ENCODE results near the gene ST3GAL4. TPM values are rescaled to one million over a fixed set of nuclear protein-coding genes. Genes with fewer than 3 reads are reported as not detected.

The ST3GAL4 gene
- total and polyA plus RNA-seq, 2 experiments from 2014 or later: 19.1 to 25.6 TPM

DNA sequence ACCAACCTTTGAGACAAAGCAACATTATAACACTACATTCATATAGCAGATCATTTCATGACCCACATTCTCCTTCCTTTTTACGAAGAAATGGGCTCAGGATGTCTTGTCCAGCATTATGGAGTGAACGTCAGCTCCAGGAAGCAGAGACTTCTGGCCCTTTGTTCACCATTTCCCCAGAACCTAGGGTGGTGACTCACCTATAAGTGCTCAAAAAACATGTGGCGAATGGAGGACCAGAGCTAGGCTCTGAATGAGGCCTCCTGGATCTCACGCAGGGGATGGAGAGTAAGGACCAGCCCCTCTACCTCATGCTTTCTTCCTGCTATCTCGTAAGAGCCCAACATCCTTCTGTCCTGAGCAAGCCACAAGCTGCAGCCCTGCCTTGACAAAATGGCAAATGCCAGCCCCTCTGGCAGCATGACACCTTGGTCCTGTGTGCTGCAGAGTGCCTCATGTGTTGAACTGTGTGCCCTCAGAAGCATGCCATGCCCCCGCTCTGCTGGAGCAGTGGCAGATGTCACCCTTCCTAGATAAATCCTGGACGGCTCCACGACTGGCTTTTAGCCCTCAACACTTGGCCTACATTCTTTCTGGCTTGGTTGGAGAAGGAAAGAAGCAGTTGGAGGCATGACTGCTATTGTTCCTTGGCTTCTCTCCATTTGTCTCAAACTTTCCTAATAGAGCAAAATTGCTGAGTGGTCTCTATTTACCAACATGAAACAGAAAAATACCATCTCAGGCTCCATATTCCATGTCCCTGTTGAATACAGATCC lies 6.5 kb upstream of the ST3GAL4 start:
- Histone ChIP-seq H3K9me3 (ENCODE audit: low read depth) (no peaks in the 10 kb centered on the region), H3K4me3 (no peak overlapping the region), H3K4me1 (ENCODE audit: low read depth) (peaks cover 31% of the 10 kb centered on the region), H3K27ac (peak overlapping the region; percentile 89), H3K27me3 (no peaks in the 10 kb centered on the region), H3K36me3 (no peaks in the 10 kb centered on the region)
- TF ChIP-seq, protein P1, sequence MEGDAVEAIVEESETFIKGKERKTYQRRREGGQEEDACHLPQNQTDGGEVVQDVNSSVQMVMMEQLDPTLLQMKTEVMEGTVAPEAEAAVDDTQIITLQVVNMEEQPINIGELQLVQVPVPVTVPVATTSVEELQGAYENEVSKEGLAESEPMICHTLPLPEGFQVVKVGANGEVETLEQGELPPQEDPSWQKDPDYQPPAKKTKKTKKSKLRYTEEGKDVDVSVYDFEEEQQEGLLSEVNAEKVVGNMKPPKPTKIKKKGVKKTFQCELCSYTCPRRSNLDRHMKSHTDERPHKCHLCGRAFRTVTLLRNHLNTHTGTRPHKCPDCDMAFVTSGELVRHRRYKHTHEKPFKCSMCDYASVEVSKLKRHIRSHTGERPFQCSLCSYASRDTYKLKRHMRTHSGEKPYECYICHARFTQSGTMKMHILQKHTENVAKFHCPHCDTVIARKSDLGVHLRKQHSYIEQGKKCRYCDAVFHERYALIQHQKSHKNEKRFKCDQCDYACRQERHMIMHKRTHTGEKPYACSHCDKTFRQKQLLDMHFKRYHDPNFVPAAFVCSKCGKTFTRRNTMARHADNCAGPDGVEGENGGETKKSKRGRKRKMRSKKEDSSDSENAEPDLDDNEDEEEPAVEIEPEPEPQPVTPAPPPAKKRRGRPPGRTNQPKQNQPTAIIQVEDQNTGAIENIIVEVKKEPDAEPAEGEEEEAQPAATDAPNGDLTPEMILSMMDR (IDR thresholded peaks at IDR 0.05; ENCODE audit: low read depth, low read length): no peak
- peak in 1 of 2 donors; percentile 66 for DNase-seq (ENCODE audit: low read depth in 1 of 2, low spot score in 1 of 2)

DNA sequence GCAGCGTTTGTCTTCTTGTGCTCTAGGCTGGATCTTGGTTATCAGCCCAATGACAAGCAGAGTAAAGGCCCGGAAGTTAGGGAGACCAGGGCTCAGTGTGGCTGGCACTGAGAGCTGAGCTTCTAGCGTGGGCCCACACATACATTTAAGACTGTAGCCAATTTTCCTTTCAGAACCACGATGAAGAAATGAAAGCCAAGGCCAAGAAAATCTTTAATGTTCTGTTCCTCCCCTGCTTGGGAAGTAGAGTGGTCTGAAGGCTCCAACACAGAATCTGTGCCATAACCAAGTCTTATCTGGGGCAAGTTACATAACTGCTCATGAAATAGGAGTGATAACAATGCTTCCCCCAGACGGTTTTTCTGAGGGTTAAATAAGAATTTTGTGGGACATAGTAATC lies 4.7 kb upstream of the ST3GAL4 start:
- peaks cover 38% of the 10 kb centered on the region for H3K4me1 ChIP-seq (ENCODE audit: low read depth)
- DNase-seq (ENCODE audit: low read depth in 1 of 2, low spot score in 1 of 2): peak in 1 of 2 donors; percentile 72
- no peaks in the 10 kb centered on the region for H3K36me3 ChIP-seq
- no peaks in the 10 kb centered on the region for H3K9me3 ChIP-seq (ENCODE audit: low read depth)
- no peak overlapping the region for H3K4me3 ChIP-seq
- no peak overlapping the region for H3K27ac ChIP-seq
- TF ChIP-seq, protein P1 (IDR thresholded peaks at IDR 0.05; ENCODE audit: low read depth, low read length): no peak
- H3K27me3 ChIP-seq: no peaks in the 10 kb centered on the region

DNA sequence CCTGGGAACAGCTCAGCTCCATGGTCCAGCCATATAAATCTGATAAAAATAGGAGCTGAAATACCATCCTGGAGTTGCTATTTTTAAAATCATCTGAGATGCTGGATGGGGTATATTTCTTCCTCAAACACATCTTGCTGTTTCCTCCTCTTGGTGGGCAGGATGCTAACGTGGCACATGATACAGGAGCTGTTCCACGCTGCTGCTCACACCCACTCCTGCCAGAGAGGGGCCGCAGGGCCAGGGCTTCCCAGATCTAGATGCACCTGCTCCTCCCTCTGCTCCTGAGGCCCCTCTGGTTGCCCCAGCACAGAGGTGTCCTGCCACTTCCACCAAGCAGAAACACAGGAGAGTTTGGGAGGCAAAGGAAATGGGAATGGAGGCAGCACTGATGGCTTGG lies 3.3 kb upstream of the ST3GAL4 start:
- Histone ChIP-seq H3K9me3 (ENCODE audit: low read depth) (no peaks in the 10 kb centered on the region), H3K4me1 (ENCODE audit: low read depth) (peaks cover 37% of the 10 kb centered on the region), H3K27ac (no peak overlapping the region), H3K27me3 (no peaks in the 10 kb centered on the region), H3K36me3 (no peaks in the 10 kb centered on the region), H3K4me3 (no peak overlapping the region)
- DNase-seq (ENCODE audit: low read depth in 1 of 2, low spot score in 1 of 2): no peak
- TF ChIP-seq, protein P1 (IDR thresholded peaks at IDR 0.05; ENCODE audit: low read depth, low read length): no peak

DNA sequence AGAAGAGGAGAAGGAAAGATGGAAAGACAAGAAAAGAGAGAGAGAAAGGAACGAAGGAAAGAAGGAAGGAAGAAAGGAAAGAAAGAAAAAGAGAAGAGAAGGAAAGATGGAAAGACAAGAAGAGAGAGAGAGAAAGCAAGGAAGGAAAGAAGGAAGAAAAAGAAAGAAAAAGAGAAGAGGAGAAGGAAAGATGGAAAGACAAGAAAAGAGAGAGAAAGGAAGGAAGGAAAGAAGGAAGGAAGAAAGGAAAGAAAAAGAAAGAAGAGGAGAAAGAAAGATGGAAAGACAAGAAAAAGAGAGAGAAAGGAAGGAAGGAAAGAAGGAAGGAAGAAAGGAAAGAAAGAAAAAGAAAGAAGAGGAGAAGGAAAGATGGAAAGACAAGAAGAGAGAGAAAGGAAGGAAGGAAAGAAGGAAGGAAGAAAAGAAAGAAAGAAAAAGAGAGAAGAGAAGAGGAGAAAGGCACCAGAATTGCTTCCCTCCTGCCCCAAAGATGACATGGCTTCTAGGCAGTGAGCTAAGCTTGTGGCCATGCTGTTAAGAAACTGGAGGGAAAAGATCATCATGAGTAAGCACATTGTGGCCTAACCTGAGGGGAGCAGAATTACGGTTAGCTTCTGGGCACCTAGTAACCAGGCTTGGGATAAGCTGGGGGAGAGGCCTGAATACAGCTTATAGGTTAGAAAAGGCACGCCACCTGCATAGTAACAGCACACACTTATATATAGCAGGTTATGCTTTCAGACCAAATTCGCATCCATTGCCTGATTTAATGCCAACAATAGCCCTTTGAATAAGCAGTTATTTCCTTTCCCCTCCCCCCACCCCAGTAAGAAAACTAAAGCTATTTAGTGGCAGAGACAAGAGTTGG lies 2.3 kb upstream of the ST3GAL4 start:
- peaks cover 29% of the 10 kb centered on the region for H3K4me1 ChIP-seq (ENCODE audit: low read depth)
- no peak overlapping the region for H3K4me3 ChIP-seq
- H3K36me3 ChIP-seq: no peaks in the 10 kb centered on the region
- peak in 1 of 2 donors; percentile 57 for DNase-seq (ENCODE audit: low read depth in 1 of 2, low spot score in 1 of 2)
- TF ChIP-seq, protein P1 (IDR thresholded peaks at IDR 0.05; ENCODE audit: low read depth, low read length): no peak
- no peaks in the 10 kb centered on the region for H3K9me3 ChIP-seq (ENCODE audit: low read depth)
- H3K27ac ChIP-seq: no peak overlapping the region
- H3K27me3 ChIP-seq: no peaks in the 10 kb centered on the region

DNA sequence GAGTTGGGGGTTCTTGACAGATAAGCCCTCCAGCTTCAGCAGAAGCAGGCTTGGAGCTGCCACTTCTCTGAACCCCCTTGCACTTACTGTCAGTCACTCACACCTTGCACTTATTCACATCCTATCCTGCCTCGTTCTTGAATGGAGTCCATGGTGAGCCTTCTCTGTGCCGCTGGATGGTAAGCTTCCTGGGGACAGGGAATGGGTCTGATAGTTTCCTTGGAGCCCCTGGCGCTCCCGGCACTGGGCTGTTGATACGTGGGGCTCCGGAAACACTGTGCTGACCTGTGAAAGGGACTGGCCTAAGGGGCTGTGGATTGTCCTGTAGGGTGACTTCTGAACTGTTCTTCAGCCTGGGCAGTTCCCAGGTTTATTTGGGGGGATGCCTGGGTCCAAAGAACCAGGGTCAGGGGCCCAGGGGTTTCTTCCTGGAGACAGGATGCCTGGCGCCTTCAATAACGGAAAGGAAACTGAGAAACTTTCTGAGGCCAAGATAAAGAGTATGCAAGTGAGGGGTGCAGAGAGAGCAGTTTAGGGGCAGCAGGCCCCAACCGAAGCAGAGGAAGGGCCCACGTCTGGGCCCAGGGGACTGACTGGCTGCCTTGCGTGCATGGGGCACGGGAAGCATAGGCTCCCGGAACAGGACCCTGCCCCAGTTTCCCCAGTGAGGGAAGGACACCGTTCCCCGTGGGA lies 709 bp upstream of the ST3GAL4 start:
- DNase-seq (ENCODE audit: low read depth in 1 of 2, low spot score in 1 of 2): no peak
- Histone ChIP-seq H3K4me1 (ENCODE audit: low read depth) (peaks cover 13% of the 10 kb centered on the region), H3K4me3 (peak overlapping the region; percentile 84), H3K27me3 (no peaks in the 10 kb centered on the region), H3K36me3 (no peaks in the 10 kb centered on the region), H3K9me3 (ENCODE audit: low read depth) (no peaks in the 10 kb centered on the region), H3K27ac (no peak overlapping the region)
- TF ChIP-seq, protein P1 (IDR thresholded peaks at IDR 0.05; ENCODE audit: low read depth, low read length): no peak

All from cardiac muscle cell (in vitro differentiated cells and primary cell).